Measurements from ENCODE around the gene DENND2C.
A peak's percentile ranks its signal among the peaks of the same experiment; 100 is the strongest.

DENND2C gene, protein sequence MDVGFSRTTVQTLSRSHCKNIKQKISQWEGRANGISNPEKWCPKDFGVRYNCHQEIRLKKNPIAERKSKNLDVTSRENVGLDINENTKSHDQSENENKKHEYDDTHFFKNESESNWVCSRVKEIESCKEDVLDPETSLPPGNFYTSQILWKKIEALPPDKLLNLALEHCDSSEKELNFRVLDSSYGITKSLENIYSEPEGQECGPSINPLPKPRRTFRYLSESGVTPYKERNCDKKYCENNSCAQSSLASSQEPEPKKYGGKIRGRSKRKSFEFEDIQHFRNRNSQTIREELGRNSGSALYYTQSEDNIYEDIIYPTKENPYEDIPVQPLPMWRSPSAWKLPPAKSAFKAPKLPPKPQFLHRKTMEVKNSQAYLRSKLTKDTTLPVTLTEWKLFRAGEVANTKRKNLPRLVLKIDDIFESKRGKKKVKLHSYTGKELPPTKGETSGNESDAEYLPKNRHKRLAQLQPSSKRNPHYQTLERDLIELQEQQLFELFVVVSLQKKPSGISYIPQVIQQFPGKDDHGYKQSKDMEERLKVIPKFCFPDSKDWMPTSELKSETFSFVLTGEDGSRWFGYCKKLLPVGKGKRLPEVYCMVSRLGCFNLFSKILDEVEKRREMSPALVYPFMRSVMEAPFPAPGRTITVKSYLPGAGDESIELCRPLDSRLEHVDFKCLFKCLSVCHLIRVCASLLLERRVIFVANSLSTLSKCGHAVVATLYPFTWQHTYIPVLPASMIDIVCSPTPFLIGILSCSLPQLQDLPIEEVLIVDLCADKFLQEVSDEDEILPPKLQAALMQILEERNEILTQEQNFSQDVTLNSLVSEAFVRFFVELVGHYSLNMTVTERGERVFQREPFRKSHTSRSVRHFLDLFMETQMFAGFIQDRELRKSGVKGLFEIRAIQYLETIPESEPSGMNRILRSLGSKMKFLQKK

GRCh38 chr1:114669562-114670082 is at the start of gene DENND2C:
Gene DENND2C, minus strand, starts transcription at chr1:114670049. Its CDS starts 44,065 bp downstream, at chr1:114625984.
- no peak for DNase-seq (ENCODE audit: low read depth in 2 of 2)

DNA sequence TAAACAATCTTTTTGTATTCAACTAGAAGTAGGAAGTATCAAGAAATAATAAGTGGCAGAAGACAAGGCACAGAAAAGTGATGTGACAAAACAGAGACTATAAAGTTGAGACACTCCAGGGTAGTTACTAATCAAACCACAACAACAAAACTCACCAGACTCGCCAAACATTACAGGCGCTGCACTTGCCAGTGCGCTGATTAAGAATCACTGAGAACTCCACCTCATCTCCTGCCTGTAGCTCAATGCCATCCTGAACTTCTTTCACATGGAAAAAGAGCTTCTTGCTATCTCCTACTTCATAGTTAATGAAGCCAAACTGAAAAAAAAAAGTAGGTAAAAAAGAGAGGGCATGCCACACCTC is 49.6 kb upstream of the DENND2C start:
- DNase-seq (ENCODE audit: low read depth in 2 of 2), result no peak

DNA sequence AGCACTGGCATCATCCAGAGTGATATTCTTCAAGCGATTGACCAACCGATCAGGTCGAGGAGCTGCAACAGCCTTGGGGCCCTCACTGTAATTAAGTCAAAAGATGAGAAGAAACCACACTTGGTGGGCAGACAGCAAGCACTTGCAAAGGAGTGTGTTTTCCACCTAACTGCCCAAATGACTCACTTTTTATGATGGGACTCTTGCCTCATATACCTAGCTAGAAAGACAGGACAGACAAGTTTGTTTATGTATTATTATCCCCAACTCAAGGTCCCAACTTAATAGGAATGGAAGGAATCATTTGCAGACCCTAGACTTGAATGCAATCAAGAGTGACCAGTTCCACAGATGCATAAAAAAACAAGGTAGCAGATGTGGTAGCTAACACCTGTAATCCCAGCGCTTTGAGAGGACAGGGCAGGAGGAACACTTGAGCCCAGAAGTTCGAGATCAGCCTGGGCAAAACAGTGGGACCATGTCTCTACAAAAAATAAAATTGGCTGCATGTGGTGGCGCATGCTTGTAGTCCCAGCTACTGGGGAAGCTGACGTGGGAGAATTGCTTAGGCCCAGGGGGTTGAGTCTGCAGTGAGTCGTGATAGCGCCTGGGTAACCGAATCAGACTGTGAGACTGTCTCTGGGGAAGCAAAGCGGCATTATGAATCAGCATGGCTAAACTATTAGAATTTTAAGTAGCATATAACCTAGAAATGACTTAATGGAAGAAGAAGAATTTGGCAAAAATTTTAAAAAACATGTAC is 49.0 kb upstream of the DENND2C start:
- DNase-seq (ENCODE audit: low read depth in 2 of 2), result no peak

DNA sequence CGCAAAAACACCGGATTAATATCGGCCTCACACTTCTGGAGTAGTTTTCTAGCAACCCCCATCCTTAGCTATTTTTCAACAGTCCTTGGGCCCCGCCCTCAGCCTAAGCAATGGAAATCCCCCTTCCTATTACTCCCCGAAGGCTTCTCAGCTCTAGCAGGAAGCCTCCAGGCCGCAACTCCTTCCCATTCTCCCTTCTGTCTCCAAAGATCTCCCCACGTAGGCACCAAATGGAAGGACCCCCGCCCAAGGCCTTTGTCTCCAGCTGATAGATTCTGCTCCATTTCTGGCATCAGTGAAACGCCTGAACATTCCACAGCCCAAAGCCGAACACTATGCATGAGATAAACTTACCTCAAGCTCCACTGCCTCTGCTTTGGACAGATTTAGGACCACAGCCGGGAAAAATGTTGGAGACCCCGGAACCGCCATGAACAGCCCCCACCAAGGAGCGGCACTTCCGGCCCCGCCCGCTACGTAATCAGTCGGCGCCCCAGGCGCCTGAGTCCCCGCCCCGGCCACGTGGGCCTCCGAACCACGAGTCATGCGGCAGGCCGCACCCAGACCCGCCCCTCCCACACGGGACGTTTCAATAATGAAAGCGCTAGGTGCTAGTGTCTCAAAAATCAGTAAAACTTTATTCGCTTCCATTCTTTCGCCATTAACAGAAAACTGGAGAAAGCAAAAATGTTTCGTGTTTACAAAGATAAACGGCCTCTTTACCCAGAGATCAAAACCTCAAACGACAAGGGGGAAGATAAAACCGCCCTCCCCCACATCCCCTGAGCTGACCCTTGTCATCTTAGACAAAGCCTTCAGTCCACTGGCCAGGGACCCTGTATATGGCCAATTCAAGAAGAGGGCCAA is 46.7 kb upstream of the DENND2C start, which contains the start of gene NRAS:
NRAS (minus strand) TSS at position 468 of the 867 bp plus-strand sequence. CDS start 611 bp downstream, outside the sequence.
- peak; percentile 93 to 94 for DNase-seq (ENCODE audit: low read depth in 2 of 2)

GRCh38 chr1:114715952-114716303 is 46.1 kb upstream of the DENND2C start:
- no peak for DNase-seq (ENCODE audit: low read depth in 2 of 2)

GRCh38 chr1:114712977-114713376 is 43.1 kb upstream of the DENND2C start:
- DNase-seq (ENCODE audit: low read depth in 2 of 2), result no peak

GRCh38 chr1:114710360-114710759 is 40.5 kb upstream of the DENND2C start:
- DNase-seq (ENCODE audit: low read depth in 2 of 2), result no peak

- no peak for DNase-seq (ENCODE audit: low read depth in 2 of 2)
Observed at GRCh38 chr1:114707604-114708003, 37.8 kb upstream of the DENND2C start.

GRCh38 chr1:114703242-114703641 is 33.4 kb upstream of the DENND2C start:
- DNase-seq (ENCODE audit: low read depth in 2 of 2), result no peak

GRCh38 chr1:114702737-114703136 is 32.9 kb upstream of the DENND2C start:
- DNase-seq (ENCODE audit: low read depth in 2 of 2), result no peak

DNA sequence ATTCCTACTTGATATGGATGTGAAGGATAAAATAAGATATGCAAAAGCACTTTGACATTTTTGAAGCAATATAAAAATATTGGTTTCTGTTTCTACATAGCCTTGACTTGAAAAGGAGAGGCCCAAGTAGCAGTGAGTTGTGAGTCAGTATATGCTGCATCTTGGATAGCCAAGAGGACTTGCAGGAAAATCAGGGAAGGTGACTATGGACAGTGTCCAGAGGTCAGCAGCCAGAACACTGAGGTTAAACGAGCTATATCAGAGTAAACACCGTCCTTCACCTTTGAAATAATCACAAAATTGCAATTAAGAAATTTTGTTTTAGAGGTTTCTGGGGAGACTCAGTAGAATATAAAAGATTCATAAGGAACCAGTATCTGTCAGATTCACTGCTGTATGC is 32.1 kb upstream of the DENND2C start:
- DNase-seq (ENCODE audit: low read depth in 2 of 2), result no peak

DNA sequence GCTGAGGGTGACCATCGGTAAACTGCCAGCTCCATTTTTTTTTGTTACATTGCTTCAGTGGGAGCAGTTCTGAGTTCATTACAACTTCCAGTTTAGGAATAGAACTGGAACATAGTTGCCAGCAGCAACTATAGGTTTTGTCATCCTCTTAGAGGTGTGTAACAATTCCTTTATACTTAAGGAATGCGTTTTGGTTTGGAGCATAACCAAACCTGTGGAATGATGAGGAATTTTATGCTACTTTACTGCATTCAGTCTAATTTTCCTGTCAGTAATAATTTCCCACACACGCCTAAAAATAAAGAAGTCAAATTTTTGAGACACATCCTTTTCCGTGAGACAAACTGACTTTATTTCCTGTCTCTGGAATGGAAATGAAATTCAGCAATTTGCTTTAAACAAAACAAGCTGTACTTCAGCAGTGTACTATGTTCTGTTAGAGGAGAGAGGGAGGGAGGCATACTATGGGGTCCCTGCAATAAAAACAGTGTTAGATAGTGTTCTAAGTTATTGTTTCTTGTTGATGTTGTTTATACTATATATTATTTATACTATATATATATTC is 30.3 kb upstream of the DENND2C start:
- DNase-seq (ENCODE audit: low read depth in 2 of 2), result no peak

- no peak for DNase-seq (ENCODE audit: low read depth in 2 of 2)
Observed at GRCh38 chr1:114696810-114697209, 27.0 kb upstream of the DENND2C start.

- no peak for DNase-seq (ENCODE audit: low read depth in 2 of 2)
Observed at GRCh38 chr1:114695430-114696058, 25.7 kb upstream of the DENND2C start, which contains the start of gene AMPD1. Gene AMPD1, minus strand, starts transcription at chr1:114695546. Its CDS starts 75 bp downstream, at chr1:114695471.

DNA sequence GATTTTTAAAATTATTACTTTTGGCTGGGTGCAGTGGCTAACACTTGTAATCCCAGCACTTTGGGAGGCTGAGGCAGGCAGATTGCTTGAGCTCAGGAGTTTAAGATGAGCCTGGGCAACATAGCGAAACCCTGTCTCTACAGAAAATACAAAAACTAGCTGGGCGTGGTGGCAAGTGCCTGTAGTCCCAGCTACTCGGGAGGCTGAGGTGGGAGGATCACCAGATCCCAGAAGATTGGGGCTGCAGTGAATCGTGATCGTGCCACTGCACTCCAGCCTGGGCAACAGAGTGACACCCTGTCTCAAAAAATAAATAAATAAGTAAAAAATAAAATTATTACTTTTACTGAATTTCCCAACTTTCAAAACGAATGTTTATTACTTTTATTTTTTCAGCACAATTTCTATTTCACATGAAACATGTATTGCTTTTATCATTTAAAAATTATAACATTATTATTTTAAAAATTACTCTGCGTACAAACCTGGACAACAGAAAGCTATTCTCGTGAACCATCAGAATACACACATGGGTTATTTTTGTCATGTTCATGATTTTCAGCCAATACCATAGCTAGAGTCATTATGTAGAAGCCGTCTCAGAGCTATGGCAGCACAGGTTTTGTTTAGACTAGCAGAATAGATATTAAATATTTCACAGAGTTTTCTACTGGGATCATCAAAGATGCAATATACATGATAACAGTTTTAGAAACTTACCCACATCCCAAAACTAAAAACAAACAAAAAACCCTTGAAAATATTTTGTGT is 24.9 kb upstream of the DENND2C start:
- DNase-seq (ENCODE audit: low read depth in 2 of 2), result no peak

- no peak for DNase-seq (ENCODE audit: low read depth in 2 of 2)
Observed at GRCh38 chr1:114692947-114693346, 23.1 kb upstream of the DENND2C start.

DNA sequence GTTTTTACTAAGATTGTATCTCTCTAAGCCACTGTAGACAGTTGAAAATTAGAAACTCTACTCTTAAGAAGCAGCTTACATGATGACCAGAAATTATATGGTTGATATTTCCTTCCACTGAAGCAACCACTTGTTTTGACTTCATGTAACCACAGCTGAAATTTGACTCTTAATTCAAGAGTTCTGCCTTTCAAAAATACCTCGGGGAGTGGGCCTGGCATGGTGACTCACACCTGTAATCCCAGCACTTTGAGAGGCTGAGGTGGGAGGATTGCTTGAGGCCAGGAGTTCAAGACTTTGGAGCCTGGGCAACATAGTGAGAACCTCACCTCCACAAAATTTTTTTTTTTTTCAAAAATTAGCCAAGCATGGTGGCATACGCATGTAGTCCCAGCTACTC is 21.2 kb upstream of the DENND2C start:
- no peak for DNase-seq (ENCODE audit: low read depth in 2 of 2)

DNA sequence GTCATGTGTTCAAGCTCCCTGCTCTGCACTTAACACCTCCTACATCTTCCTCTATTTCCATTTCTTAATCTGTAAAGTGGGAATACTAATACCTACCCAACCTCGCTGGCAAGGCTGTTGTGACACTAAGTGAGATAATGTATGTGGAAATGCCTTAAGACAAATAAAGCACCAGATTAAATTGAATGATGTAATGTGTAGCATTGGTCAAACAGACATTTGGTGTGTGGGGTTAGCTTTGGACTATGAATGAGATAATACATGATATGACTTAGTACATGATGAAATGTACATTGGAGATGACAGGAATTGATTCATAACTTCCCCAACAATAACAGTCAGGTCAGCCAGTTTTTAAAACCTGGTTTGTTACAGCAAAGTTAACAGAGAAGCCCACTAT is 20.3 kb upstream of the DENND2C start:
- no peak for DNase-seq (ENCODE audit: low read depth in 2 of 2)

DNA sequence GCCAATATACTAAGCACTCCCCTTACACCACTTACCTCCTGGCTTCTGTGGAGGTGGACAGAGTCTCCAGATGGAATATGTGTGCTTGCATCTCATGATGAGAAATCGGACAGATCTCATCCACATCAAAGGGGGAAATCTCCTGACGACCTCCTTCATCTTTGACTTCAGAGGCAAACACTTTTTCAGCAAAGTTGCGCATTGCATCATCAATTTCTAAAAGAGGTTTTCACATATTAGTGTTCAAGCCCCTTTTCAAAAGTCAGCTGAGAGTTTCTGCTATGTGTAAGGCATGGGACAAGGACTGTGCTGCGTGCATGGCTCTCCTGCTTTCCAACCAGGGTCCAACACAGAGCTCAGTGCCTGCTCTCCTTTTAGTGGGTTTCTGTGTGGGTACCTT is 18.7 kb upstream of the DENND2C start:
- DNase-seq (ENCODE audit: low read depth in 2 of 2), result no peak
